Sigmoid colon (tissue), 7 donors: ENCODE data around the gene N4BP2. TPM values are rescaled to one million over a fixed set of nuclear protein-coding genes. Genes with fewer than 3 reads are reported as not detected.

Experiments used
- DNase-seq: peaks from one replicate; pipeline ENCODE4 v3.0.0-alpha.2; 2019
- H3K27ac ChIP-seq, 4 donors: fragments of 200-600 bp; sonication (generic); one replicate each; pipeline ENCODE4 v1.5.1; 2016 to 2019; ENCODE audit warnings: mild to moderate bottlenecking in 1 of 4
- H3K27me3 ChIP-seq, 3 donors: fragments of 200-600 bp; sonication (generic); one replicate each; pipeline ENCODE4 v1.5.1; 2019; ENCODE audit warnings: mild to moderate bottlenecking in 1 of 3
- H3K36me3 ChIP-seq, 4 donors: fragments of 200-600 bp; sonication (generic); one replicate each; pipeline ENCODE4 v1.5.1; 2016 to 2019
- H3K4me1 ChIP-seq, 4 donors: fragments of 200-600 bp; sonication (generic); one replicate each; pipeline ENCODE4 v1.5.1; 2017 to 2019
- H3K4me3 ChIP-seq, 4 donors: fragments of 200-600 bp; sonication (generic); one replicate each; pipeline ENCODE4 v1.5.1; 2017 to 2019; ENCODE audit warnings: mild to moderate bottlenecking in 2 of 4, moderate library complexity in 1 of 4
- H3K9me3 ChIP-seq, 4 donors: fragments of 200-600 bp in 3 of 4; sonication (generic) in 3 of 4; one replicate each; pipeline versions ENCODE4 v1.5.1 to v1.6.1; 2013 to 2019
- EP300 ChIP-seq, 4 donors: sonication (generic); formaldehyde crosslinking; IDR thresholded peaks; one replicate each; pipeline ENCODE4 v1.6.1; 2017; ENCODE audit warnings: antibody characterized with exemption in 4 of 4
- POLR2A ChIP-seq, 2 donors: fragments of 450-650 bp; IDR thresholded peaks; one replicate each; pipeline ENCODE4 v1.6.1; 2016; ENCODE audit warnings: antibody characterized with exemption in 2 of 2, mild to moderate bottlenecking in 2 of 2, moderate library complexity in 2 of 2
- POLR2AphosphoS5 ChIP-seq, 4 donors: sonication (generic); formaldehyde crosslinking; IDR thresholded peaks; one replicate each; pipeline ENCODE4 v1.6.1; 2017; ENCODE audit warnings: antibody characterized with exemption in 4 of 4
- WGBS, 2 donors: extraction: QIAGEN DNeasy Blood & Tissue Kit; methylation state at CpG; one replicate each; pipeline ENCODE4 v1.1.7; 2013; 5-methylcytosine and 5-hydroxymethylcytosine counted together
- intact Hi-C: fragments of 100-400 bp; cut with DNase I; formaldehyde crosslinking; loops from one replicate; pipeline ENCODE4 v1.15.1; 2023
- polyA plus RNA-seq, 3 donors: library from polyadenylated mRNA; stranded (reverse); fragments of 200-250 nt; gene quantifications; one replicate each; pipeline ENCODE4 v1.2.3, GENCODE V29; 2013
- total RNA-seq, 4 donors: library from RNA; depleted of rRNA; stranded (reverse); fragments of >200 nt; gene quantifications; one replicate each; pipeline ENCODE4 v1.1.0, GENCODE V29; 2016
- TF ChIP-seq, protein P1 (sequence below), 4 experiments: fragments of 450-650 bp in 3 of 4; fragments of 200-600 bp in 1 of 4; IDR thresholded peaks; one replicate each; pipeline ENCODE4 v1.5.1; 2016 to 2019; ENCODE audit warnings: antibody characterized with exemption in 4 of 4, mild to moderate bottlenecking in 3 of 4, moderate library complexity in 2 of 4
- donor health status: healthy with polysubstance abuse.
- donor health status: Bipolar disorder and iron deficiency.
- donor health status: healthy.

Gene N4BP2
- total and polyA plus RNA-seq, 7 donors, result 1.4 to 11.9 (median 7.9) TPM

DNA sequence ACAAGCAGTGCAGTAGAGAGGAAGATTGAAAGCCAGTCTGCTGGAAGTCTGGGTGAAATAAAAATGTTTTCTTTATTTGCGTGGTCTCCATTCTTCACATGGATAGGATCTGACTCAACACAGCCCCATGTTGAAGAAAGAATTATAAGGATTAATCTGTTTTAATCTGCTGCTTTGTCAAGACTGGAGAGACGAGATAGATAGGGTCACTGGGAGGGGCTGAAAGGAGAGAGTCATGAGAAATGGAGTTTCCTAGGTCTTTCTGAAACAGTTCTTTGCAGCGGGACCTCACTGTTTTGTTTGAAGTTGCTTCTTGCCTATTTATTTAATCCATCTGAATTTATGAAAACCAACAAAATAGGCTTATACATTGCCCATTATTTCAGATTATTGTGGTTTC, 107.8 kb downstream of the N4BP2 start:
- intact Hi-C loops, result no loop called here
- peaks cover 0 to 10% (median 0%) of the 10 kb centered on the region in 4 donors for H3K9me3 ChIP-seq

DNA sequence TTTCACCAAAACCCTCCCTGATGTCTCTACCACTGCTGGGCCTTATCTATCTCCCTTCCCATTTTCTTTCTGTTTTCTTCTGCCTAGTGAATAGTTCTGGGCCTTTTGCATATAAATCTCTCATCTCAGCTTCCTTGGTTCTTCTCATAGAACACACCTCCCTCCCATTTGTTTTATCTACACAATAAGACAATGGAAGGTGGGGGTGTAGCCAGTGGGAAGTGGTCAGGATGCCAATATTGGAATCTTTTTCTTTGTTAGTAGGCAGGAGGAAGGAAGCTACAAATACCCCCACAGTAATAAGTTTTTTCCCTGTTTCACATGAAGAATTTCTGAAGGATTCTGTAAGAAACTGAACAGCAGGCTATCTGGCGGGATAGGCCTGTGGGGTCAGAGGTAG, 109.3 kb downstream of the N4BP2 start:
- no peaks in the 10 kb centered on the region for H3K36me3 ChIP-seq
- intact Hi-C loops, result no loop called here
- TF ChIP-seq EP300 (IDR thresholded peaks at IDR 0.05) (no peak), POLR2A (IDR thresholded peaks at IDR 0.05) (no peak), POLR2AphosphoS5 (IDR thresholded peaks at IDR 0.05) (no peak)
- TF ChIP-seq, protein P1, sequence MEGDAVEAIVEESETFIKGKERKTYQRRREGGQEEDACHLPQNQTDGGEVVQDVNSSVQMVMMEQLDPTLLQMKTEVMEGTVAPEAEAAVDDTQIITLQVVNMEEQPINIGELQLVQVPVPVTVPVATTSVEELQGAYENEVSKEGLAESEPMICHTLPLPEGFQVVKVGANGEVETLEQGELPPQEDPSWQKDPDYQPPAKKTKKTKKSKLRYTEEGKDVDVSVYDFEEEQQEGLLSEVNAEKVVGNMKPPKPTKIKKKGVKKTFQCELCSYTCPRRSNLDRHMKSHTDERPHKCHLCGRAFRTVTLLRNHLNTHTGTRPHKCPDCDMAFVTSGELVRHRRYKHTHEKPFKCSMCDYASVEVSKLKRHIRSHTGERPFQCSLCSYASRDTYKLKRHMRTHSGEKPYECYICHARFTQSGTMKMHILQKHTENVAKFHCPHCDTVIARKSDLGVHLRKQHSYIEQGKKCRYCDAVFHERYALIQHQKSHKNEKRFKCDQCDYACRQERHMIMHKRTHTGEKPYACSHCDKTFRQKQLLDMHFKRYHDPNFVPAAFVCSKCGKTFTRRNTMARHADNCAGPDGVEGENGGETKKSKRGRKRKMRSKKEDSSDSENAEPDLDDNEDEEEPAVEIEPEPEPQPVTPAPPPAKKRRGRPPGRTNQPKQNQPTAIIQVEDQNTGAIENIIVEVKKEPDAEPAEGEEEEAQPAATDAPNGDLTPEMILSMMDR (IDR thresholded peaks at IDR 0.05), result no peak
- 98 to 100% methylated on average over 1 of the region's 1 CpG for WGBS, 2 donors
- H3K9me3 ChIP-seq, result peaks cover 0 to 10% (median 0%) of the 10 kb centered on the region in 4 donors
- DNase-seq, result no peak
- H3K4me3 ChIP-seq, result no peak overlapping the region
- H3K27ac ChIP-seq, result no peak overlapping the region
- H3K4me1 ChIP-seq, result no peaks in the 10 kb centered on the region
- no peaks in the 10 kb centered on the region for H3K27me3 ChIP-seq

More for the DNA sequence above, 107.8 kb downstream of the N4BP2 start:
- no peak for DNase-seq
- Histone ChIP-seq H3K4me1 (no peaks in the 10 kb centered on the region), H3K27me3 (no peaks in the 10 kb centered on the region), H3K4me3 (no peak overlapping the region), H3K27ac (no peak overlapping the region), H3K36me3 (no peaks in the 10 kb centered on the region)
- TF ChIP-seq, protein P1 (IDR thresholded peaks at IDR 0.05), result no peak
- TF ChIP-seq EP300 (IDR thresholded peaks at IDR 0.05), result no peak
- TF ChIP-seq POLR2AphosphoS5 (IDR thresholded peaks at IDR 0.05), result no peak
- TF ChIP-seq POLR2A (IDR thresholded peaks at IDR 0.05), result no peak
- 84 to 89% methylated on average over 3 of the region's 3 CpGs for whole genome bisulfite sequencing, 2 donors

DNA sequence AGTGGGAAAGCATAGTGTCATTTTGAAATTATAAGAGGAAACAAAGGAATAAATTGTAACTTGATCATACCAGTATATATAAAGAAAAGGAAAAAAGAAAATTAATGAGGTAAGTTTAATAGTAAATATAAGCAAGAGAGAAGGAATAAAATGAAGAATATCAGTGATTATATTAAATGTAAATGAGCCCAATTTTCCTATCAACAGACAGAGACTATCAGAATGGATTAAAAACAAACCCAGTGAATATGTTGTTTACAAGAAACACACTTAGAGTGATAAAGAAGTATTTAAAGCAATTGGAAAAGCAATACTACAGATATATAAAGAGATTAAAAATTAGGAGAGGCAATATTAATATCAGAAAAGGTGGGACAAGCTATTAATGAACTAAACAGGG, 111.4 kb downstream of the N4BP2 start:
- intact Hi-C loops, result no loop called here
- Histone ChIP-seq H3K36me3 (no peaks in the 10 kb centered on the region), H3K27ac (no peak overlapping the region), H3K9me3 (peaks cover 0 to 10% (median 0%) of the 10 kb centered on the region in 4 donors), H3K27me3 (no peaks in the 10 kb centered on the region), H3K4me1 (no peaks in the 10 kb centered on the region), H3K4me3 (no peak overlapping the region)
- TF ChIP-seq POLR2AphosphoS5 (IDR thresholded peaks at IDR 0.05) (no peak), EP300 (IDR thresholded peaks at IDR 0.05) (no peak), POLR2A (IDR thresholded peaks at IDR 0.05) (no peak)
- TF ChIP-seq, protein P1 (IDR thresholded peaks at IDR 0.05), result no peak
- DNase-seq, result no peak

DNA sequence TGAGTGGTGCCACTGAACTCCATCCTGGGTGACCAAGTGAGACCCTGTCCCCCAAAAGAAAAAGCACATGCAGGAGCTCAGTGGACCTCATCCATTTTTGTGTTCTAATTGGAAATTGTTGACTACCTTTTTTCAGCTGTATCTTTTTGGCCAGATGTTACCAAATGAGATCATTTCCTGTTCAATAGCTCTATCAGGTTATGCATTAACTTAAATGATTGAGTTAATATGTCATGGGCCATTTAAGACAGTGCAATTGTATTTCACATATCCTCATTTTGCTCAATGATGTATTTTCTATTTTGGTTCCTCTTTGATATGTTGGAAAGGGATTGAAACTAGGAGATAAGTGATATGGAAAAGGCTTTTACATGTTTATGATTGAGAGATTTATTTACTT, 113.9 kb downstream of the N4BP2 start:
- Histone ChIP-seq H3K4me3 (no peak overlapping the region), H3K9me3 (peaks cover 0 to 10% (median 0%) of the 10 kb centered on the region in 4 donors), H3K36me3 (no peaks in the 10 kb centered on the region), H3K4me1 (no peaks in the 10 kb centered on the region), H3K27ac (no peak overlapping the region), H3K27me3 (no peaks in the 10 kb centered on the region)
- TF ChIP-seq EP300 (IDR thresholded peaks at IDR 0.05), result no peak
- TF ChIP-seq POLR2A (IDR thresholded peaks at IDR 0.05), result no peak
- TF ChIP-seq, protein P1 (IDR thresholded peaks at IDR 0.05), result no peak
- TF ChIP-seq POLR2AphosphoS5 (IDR thresholded peaks at IDR 0.05), result no peak
- DNase-seq, result no peak
- intact Hi-C loops, result no loop called here

DNA sequence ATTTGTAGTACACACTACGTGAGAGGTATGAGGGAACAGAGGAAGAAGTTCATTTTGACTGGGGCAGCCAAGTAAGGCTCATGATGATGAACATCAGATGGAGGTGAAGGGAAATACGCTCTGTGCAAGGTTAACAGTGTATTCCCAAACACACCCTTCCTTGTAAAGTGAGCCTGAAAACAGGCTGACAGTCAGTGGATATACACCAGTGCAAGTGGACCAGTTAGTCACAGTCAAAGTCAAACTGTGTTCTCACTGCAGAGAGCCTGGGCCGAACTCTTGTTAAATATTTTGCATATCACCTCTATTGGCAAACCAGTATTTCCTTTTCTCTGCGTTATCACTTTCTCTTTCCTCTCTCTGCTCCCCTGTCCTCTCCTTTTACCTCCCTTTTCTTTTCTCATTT, 116.8 kb downstream of the N4BP2 start:
- no peaks in the 10 kb centered on the region for H3K9me3 ChIP-seq
- intact Hi-C loops, result no loop called here
- H3K4me3 ChIP-seq, result no peak overlapping the region
- no peaks in the 10 kb centered on the region for H3K27me3 ChIP-seq
- H3K4me1 ChIP-seq, result no peaks in the 10 kb centered on the region
- TF ChIP-seq POLR2AphosphoS5 (IDR thresholded peaks at IDR 0.05) (no peak), POLR2A (IDR thresholded peaks at IDR 0.05) (no peak), EP300 (IDR thresholded peaks at IDR 0.05) (no peak)
- TF ChIP-seq, protein P1 (IDR thresholded peaks at IDR 0.05), result no peak
- WGBS, 2 donors, result 43 to 60% methylated on average over 4 of the region's 4 CpGs
- DNase-seq, result no peak
- H3K27ac ChIP-seq, result no peak overlapping the region
- no peaks in the 10 kb centered on the region for H3K36me3 ChIP-seq
